EH (cell line): ENCODE measurements around the gene ST7.
"Not testable (repeated sequence)": the region's sequence is repeated elsewhere in the genome, so short reads cannot be mapped to it uniquely, and the experiment has no call there.

Source experiments
- DNase-seq: peaks from one replicate; pipeline ENCODE4 v3.0.0-alpha.2; 2015; ENCODE audit warnings: low read depth

The ST7 gene

DNA sequence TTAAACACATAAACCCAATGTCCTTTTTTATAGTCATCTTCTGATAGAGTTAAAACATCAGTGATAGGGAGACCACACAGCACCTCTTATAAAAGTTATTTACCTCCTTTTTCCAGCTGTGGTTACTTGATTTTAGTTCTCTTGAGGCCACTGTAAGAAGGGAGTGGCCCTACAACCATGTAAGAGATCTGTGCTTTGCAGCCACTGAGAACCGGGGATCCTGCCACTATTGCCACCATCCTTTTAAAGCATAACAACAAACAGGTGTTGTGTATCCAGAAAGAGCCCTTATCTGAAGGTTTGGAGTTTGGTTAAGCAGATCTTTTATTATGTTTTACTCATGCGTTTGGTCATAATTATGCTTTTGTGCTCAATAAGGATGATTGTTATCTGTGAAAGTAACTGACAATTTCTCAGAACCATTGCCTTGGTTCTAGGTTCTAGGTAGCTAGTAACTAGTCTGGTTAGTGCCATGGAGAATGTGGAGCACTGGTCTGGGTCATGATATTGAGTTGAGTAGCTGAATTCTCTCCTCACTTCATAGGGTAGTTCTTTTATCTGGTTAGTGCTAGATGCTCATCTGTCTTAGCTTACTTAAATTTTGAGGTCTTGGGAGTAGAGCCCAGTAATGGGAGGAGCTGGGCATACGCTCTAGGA, 56.5 kb downstream of the ST7 start:
- no peak for DNase-seq

GRCh38 chr7:117010375-117011133, 57.3 kb downstream of the ST7 start:
- DNase-seq, result peak; percentile 38

DNA sequence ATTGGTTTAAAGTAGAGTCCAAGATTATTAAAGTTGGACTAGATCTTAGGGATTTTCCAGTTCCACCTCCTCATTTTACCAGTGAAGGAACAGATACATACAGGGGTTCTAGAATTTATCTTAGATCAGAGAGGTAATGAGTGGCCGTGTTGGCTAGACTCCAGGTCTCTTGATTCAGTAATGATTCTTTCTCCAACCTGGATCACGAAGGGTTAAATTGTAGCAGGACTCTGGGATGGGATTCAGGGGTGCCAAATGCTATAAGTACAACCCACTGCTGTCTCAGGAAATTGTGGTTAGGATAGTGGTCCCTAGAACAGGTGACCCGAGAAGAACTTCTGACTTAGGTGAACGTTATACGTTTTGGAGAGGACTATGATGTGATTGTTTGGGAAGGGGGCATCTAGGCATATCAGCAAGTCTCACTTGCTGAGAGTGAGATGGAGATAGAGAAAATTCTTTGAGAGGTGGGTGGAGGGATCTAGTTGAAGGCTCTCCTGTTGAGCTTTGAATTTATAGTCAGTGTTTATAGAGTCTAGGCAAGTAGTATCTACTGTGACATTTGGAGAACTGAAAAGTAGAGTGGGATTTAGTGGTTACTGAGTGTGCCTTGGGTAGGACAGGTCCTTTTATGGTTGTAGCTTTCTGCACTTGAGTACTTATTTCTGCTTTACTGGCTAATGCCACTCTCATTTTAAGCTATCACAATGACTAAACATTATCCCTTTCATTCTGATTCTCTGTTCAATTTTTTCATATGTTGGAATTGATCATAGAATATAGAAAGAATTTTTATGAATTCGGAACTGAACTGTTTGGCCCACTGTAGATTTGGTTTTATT, 58.3 kb downstream of the ST7 start:
- no peak for DNase-seq

GRCh38 chr7:117012284-117012683, 59.0 kb downstream of the ST7 start:
- DNase-seq, result no peak

- peak; percentile 53 for DNase-seq
These were observed 59.4 kb downstream of the ST7 start for GRCh38 chr7:117012696-117013095.

DNA sequence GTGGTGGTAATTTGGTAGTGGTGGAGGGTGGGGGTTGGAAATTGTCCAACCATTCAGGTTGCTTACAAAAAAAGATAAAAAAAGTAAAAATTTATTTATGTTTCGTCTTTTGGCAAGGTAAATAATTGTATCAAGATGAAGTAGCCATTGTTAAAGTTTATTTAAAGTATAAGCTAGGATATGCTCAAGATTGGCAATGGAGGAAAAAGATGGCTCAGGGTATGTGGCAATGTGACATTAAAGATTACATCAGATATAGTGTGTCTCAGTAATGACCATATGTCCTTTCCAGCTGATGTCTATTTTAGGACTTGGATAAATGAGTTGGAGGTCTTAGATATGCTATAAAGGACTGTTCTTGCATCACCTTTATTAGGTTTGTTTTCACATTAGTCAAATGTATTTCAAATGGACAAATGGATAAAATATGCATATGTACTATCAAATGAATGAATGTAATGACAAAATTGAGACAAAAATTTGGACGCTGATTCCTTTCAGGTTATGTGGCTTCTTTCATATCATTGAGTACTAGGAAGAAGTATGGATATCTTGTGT, 60.9 kb downstream of the ST7 start:
- no peak for DNase-seq

DNA sequence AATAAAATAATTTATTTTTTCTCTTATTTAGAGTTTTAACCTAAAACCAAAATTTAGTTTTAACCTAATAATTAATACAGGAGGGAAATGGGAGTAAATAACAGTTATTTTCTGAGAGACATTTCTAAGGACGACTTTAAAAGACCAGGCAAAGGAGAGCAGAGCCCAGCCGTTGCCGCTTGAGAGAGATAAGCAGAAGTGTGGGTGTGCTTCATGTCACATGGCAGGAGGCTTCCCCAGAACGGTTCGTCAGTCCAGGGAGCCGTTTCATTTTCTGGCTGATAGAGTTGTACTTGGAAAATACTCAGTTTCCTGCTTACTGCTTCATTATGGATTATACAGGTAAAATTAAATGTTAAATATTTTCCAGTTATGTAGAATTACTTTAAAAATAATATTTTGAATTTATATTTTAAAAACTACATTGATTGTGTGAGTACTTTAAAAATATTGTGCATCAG, 61.4 kb downstream of the ST7 start:
- no peak for DNase-seq

DNA sequence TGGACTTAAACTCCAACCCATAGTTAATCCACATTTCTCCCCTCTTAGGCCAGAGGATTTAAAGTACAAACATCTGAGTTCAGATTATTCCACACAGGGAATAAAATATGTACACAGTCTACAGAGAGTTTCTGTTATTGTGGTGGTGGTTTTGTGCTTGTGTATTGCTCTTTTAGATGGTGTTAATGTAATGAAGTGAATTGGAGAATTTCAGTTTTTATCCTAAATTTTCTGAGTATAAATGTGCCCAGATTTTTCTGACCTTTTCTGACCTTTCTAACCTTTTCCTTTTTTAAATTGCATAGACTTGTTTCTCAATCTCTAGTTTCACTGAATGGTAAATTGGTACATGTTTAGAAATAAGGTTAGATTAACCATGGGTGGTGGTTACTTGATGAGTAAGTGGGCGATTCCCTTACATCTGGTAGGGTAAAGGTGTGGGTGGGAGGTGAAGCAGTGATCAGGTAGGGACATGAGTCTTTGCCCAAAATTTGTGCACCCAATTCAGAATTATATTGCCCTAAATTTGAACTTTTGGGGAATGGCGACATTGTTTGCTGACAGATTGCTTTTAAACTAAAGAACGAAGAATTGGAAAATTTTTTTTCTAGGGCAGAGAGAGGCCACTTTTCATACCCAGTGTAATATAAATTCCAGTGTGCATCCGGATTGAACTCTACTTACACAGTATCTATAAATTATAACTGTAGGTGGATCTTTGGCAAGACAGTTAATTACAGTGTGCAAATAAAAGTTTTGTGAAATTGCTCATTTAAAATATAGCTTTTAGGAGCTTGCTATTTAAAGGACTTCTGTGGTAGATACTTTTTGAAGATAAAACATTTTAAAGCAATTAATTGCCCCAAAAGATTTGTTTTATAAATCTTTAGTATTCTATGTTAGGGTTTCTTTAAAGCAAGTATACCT, 62.2 kb downstream of the ST7 start:
- DNase-seq, result no peak

- no peak for DNase-seq
These were observed 63.7 kb downstream of the ST7 start for GRCh38 chr7:117017017-117017451.

DNA sequence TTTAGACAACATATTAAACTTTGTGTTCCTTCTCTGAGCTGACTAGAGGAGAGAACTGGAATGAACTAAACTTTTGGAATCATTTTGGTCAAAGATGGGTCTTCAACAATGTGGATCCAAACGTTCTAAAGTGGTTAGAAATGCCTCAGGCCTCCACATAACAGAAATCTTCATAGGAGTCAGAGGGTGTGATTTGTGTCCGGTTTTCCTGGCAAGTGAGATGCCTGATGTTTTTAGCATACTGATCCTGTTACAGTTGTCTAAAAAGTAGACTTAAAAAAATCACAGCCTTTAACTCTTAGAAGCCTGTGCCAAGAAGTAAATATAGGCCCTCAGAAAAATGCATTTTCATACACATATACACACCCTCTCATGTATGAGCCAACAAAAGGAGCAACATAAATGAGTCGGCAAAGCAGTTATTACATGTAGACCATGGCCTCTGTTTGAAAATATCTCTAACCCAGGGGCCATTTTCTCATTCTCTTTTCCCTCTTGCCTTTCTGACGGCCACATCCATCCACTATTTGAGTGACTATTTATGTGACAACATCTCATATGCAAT, 64.5 kb downstream of the ST7 start:
- peak; percentile 32 for DNase-seq

DNA sequence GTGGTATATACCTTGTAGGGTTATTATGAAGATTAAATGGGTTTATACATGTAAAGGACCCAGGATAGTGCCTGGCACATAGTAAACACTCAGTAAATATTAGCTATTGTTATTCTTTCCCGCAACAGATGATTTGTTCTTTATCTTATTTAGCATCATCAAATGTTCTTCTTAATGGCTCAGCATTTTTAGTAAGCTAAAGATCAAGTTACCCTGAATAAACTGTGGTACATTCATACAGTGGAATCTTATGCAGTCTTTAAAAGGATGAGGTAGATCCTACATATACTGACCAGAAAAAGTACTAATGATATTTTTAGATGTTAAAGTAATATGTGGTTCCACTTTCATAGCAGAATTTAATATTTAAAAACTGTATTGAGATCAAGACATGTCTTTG, 65.4 kb downstream of the ST7 start:
- DNase-seq, result no peak

- no peak for DNase-seq
These were observed 66.0 kb downstream of the ST7 start for GRCh38 chr7:117019287-117019686.

DNA sequence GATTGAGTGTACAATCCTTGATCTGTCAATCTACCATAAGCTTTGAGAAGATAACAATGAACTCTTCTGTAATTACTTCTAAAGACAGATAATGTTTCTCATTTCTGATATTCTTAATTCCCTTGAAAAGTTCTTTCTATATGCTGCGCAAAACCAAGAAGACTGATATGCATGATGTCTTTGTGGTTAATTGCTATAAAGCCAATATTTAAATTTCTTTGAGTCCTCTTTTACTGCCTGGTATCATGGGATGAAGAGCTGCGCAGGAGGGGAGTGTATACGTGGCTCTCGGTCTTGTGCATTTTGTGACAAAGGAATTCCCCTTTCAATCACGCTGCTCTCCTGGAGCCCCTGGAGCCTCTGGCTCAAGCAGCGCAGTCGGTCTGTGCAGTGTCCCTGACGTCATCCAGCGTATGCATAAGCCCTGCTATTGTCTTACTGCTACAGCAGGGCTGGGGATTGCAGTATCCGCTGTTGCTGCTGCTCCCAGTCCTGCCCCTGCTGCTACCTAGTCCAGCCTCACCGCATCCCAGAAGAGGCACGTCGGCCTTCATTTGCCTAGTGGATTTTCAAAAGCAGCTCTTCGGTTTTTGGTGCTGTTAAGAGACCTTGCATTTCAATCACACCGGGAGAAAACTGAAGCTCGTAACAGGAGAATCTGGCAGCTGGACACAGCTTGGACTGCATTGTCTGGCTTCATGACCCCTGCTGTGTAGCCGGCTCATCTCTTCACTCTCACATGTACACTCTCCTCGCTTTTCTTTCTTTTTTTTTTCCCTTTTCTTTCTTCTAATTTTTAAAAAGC, 66.7 kb downstream of the ST7 start:
- peak; percentile 88 for DNase-seq

- DNase-seq, result no peak
These were observed 67.3 kb downstream of the ST7 start for GRCh38 chr7:117020591-117020973.

DNA sequence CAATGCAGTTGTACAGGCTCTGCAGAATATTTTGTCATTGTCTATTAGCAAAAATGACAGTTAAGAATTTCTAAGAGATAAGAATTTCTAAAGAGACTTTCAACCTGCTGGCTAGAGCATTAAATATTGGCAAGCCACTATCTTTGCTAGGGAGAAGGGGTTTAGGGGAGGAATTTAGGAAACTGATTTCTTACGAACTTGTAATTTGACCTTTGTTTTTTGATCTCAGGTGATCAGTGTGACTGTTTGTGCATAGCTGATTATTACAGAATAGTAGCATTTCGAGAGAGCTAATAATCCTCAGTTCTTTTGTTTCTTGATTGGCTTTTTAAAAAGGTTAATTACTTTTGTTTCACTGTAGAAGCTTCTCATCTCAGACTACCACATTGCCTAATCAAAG, 68.1 kb downstream of the ST7 start:
- DNase-seq, result no peak

DNA sequence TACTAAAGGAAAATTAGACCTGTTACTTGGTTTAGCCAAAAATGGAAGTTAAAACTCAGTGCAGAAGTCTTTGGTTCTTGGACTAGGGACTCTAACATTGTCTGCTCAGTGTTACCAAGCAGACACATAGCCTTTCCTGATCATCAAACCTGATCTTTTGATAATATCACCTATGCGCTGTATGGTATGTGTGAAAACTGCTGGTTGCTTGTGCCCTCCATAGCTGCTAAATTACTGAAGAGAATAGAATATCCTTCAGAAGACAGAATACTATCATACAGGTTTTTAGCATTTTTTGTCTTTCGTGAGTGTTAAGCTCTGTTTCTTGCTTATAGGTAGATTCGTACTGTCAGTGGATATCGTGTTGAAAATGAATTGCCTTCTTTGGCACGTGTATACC, 68.7 kb downstream of the ST7 start:
- DNase-seq, result no peak

DNA sequence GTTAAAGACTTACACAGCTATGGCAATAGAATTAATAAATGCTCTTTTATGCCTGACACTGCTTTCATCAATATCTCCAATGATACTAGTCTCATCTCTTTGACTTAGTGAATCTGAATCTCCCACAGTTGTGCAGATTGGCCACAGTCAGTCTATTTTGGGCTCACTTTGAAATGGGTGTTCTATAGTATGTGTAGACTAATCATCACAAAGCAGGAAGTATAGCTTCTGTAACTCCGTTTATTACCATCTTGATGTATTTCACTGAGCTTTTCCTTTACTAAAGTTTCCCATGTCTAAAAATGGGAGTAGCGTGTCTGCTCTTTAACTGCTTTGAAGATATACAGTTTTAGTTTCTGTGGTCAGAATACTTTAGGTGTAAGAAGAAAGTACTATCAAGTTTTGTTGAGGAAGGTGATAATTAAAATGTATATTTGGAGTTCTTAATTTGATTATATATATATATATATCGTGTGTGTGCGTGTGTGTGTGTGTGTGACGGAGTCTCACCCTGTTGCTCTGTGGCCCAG, 70.1 kb downstream of the ST7 start:
- no peak for DNase-seq

GRCh38 chr7:117024811-117025210, 71.5 kb downstream of the ST7 start:
- no peak for DNase-seq

DNA sequence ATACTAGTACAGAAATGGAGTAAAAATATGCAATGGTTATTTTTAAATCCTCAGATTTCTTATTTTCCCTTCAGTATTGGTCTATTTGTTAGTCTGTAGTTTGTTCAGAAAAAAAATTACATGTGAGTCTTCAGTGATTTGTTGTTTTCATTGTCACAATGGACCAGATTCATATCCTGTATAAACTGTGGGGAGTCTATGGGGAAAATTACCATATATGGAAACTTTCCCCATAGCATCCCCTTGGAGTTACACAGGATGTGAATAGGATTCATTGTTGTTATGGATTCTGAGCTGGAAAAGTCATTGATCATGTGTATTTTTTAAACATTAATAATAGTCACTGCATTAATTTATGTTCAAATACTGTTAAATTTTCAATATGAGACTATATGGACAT, 72.6 kb downstream of the ST7 start:
- DNase-seq, result peak; percentile 32

GRCh38 chr7:117030346-117030745, 77.0 kb downstream of the ST7 start:
- DNase-seq, result not testable (repeated sequence)
